Measurements from ENCODE around the gene POPDC2.

DNA sequence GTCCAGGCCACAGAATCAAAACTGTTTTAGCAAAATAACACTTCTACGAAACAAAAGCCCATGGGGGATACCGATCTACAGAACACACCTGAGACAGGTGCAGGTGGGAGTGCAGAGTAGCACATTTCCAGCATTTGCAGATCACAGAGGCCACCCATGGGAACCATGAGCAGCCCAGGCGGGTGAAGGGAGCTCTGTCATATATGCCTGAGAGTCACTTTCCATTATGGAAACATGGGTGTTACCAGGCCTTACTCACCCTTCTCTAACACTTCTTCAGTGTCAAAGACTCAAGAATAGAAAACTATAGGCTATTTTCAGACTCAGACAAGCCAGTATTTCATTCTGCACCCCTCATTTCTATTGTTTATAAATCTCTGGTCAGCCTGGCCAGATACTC is 59.2 kb downstream of the POPDC2 start:
- TF ChIP-seq, protein P1, sequence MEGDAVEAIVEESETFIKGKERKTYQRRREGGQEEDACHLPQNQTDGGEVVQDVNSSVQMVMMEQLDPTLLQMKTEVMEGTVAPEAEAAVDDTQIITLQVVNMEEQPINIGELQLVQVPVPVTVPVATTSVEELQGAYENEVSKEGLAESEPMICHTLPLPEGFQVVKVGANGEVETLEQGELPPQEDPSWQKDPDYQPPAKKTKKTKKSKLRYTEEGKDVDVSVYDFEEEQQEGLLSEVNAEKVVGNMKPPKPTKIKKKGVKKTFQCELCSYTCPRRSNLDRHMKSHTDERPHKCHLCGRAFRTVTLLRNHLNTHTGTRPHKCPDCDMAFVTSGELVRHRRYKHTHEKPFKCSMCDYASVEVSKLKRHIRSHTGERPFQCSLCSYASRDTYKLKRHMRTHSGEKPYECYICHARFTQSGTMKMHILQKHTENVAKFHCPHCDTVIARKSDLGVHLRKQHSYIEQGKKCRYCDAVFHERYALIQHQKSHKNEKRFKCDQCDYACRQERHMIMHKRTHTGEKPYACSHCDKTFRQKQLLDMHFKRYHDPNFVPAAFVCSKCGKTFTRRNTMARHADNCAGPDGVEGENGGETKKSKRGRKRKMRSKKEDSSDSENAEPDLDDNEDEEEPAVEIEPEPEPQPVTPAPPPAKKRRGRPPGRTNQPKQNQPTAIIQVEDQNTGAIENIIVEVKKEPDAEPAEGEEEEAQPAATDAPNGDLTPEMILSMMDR (IDR thresholded peaks at IDR 0.05 in 8 of 11, conservative IDR thresholded peaks at IDR 0.05 in 3 of 11) = no peak
- no peak for TF ChIP-seq POLR2AphosphoS5 (IDR thresholded peaks at IDR 0.05)
- no peak for TF ChIP-seq POLR2A (IDR thresholded peaks at IDR 0.05)

All from spleen (tissue), 7 donors.